ENCODE data around the gene TM9SF4. TPM values are rescaled to one million over a fixed set of nuclear protein-coding genes. Genes with fewer than 3 reads are reported as not detected.

Gene TM9SF4
- total RNA-seq, 1 donor from 2014 or later = 39.6 TPM

GRCh38 chr20:32134026-32134425 lies 24.5 kb downstream of the TM9SF4 start:
- H3K27me3 ChIP-seq (ENCODE audit: control insufficient read depth, insufficient read depth, low read length) = no peaks in the 10 kb centered on the region
- no peak for TF ChIP-seq CTCF (IDR thresholded peaks at IDR 0.05; ENCODE audit: insufficient read depth, low read length, poor library complexity, severe bottlenecking)
- no peak for DNase-seq (ENCODE audit: low read depth)
- H3K36me3 ChIP-seq (ENCODE audit: control insufficient read depth, insufficient read depth, low read length) = peaks cover 1% of the 10 kb centered on the region
- no peak overlapping the region for H3K4me3 ChIP-seq (ENCODE audit: low read depth, low read length)

GRCh38 chr20:32135983-32136515 lies 26.5 kb downstream of the TM9SF4 start:
- Histone ChIP-seq H3K27me3 (ENCODE audit: control insufficient read depth, insufficient read depth, low read length) (no peaks in the 10 kb centered on the region), H3K36me3 (ENCODE audit: control insufficient read depth, insufficient read depth, low read length) (peaks cover 1% of the 10 kb centered on the region), H3K4me3 (ENCODE audit: low read depth, low read length) (no peak overlapping the region)
- TF ChIP-seq CTCF (IDR thresholded peaks at IDR 0.05; ENCODE audit: insufficient read depth, low read length, poor library complexity, severe bottlenecking) = no peak
- no peak for DNase-seq (ENCODE audit: low read depth)

GRCh38 chr20:32138921-32139320 lies 29.4 kb downstream of the TM9SF4 start:
- Histone ChIP-seq H3K27me3 (ENCODE audit: control insufficient read depth, insufficient read depth, low read length) (no peaks in the 10 kb centered on the region), H3K4me3 (ENCODE audit: low read depth, low read length) (no peak overlapping the region), H3K36me3 (ENCODE audit: control insufficient read depth, insufficient read depth, low read length) (peaks cover 4% of the 10 kb centered on the region)
- TF ChIP-seq CTCF (IDR thresholded peaks at IDR 0.05; ENCODE audit: insufficient read depth, low read length, poor library complexity, severe bottlenecking) = no peak
- DNase-seq (ENCODE audit: low read depth) = no peak

- Histone ChIP-seq H3K4me3 (ENCODE audit: low read depth, low read length) (no peak overlapping the region), H3K27me3 (ENCODE audit: control insufficient read depth, insufficient read depth, low read length) (no peaks in the 10 kb centered on the region), H3K36me3 (ENCODE audit: control insufficient read depth, insufficient read depth, low read length) (peaks cover 4% of the 10 kb centered on the region)
- no peak for DNase-seq (ENCODE audit: low read depth)
- no peak for TF ChIP-seq CTCF (IDR thresholded peaks at IDR 0.05; ENCODE audit: insufficient read depth, low read length, poor library complexity, severe bottlenecking)
Observed at GRCh38 chr20:32139947-32140346, 30.4 kb downstream of the TM9SF4 start.

- Histone ChIP-seq H3K4me3 (ENCODE audit: low read depth, low read length) (no peak overlapping the region), H3K27me3 (ENCODE audit: control insufficient read depth, insufficient read depth, low read length) (no peaks in the 10 kb centered on the region), H3K36me3 (ENCODE audit: control insufficient read depth, insufficient read depth, low read length) (peaks cover 4% of the 10 kb centered on the region)
- TF ChIP-seq CTCF (IDR thresholded peaks at IDR 0.05; ENCODE audit: insufficient read depth, low read length, poor library complexity, severe bottlenecking) = no peak
- DNase-seq (ENCODE audit: low read depth) = no peak
Observed at GRCh38 chr20:32140603-32141002, 31.1 kb downstream of the TM9SF4 start.

GRCh38 chr20:32141465-32141980 lies 32.0 kb downstream of the TM9SF4 start:
- no peak for DNase-seq (ENCODE audit: low read depth)
- peaks cover 4% of the 10 kb centered on the region for H3K36me3 ChIP-seq (ENCODE audit: control insufficient read depth, insufficient read depth, low read length)
- no peaks in the 10 kb centered on the region for H3K27me3 ChIP-seq (ENCODE audit: control insufficient read depth, insufficient read depth, low read length)
- TF ChIP-seq CTCF (IDR thresholded peaks at IDR 0.05; ENCODE audit: insufficient read depth, low read length, poor library complexity, severe bottlenecking) = no peak
- H3K4me3 ChIP-seq (ENCODE audit: low read depth, low read length) = no peak overlapping the region
